ENCODE results near the gene KIF6.

DNA sequence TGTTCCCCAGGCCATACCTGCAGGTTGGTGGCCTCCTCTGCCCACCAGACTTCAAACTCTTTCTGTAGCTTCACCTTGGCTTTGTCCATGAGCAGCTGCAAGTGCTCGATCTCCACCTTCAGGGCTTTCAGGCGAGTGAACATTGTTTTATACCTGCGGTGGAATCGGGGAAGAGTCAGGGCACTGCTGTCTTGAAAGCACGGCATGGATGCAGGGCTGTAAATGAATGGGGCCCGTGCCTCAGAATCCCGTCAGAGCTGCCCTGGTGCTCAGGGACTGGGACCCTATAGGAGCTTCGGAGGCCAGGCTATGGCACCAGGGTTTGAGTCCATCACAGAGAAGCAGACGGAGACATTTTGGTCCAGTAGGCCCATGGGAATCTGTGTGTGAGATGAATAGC is 364.8 kb downstream of the KIF6 start:
- TF ChIP-seq POLR2A (IDR thresholded peaks at IDR 0.05): no peak
- TF ChIP-seq CTCF (IDR thresholded peaks at IDR 0.05): no peak

All from gastroesophageal sphincter (tissue), 3 donors.